Left kidney (tissue), 2 donors: ENCODE measurements around the gene FCN2. TPM values are rescaled to one million over a fixed set of nuclear protein-coding genes. Genes with fewer than 3 reads are reported as not detected.
"Not testable (repeated sequence)": the region's sequence is repeated elsewhere in the genome, so short reads cannot be mapped to it uniquely, and the experiment has no call there.

Source experiments
- DNase-seq: peaks from one replicate; pipeline ENCODE4 v3.0.0-alpha.2; 2013
- polyA plus RNA-seq: library from polyadenylated mRNA; unstranded; fragments of 120-200 nt; gene quantifications from one replicate; pipeline ENCODE4 v1.2.1, GENCODE V29; 2013; ENCODE audit not compliant: insufficient read length

Gene FCN2
- polyA plus RNA-seq, 1 donor = 0.48 TPM

DNA sequence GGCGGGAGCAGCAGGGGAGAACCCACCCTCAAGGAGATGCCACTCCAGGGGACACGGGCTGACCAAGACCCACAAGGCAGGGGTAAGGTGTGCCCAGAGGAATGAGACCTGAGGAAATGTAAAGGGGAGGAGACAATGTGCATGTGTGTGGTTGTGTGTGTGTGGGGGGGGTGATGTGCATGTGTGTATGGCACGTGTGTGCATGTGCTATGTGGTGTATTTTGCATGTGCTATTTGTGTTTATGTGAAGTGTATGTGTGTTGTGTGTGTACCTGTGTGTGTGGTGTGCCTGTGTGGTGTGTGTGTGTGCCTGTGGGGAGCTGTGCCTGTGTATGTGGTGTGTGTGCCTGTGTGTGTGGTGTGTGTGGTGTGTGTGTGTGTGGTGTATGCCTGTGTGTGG, 33.5 kb upstream of the FCN2 start:
- DNase-seq = no peak

DNA sequence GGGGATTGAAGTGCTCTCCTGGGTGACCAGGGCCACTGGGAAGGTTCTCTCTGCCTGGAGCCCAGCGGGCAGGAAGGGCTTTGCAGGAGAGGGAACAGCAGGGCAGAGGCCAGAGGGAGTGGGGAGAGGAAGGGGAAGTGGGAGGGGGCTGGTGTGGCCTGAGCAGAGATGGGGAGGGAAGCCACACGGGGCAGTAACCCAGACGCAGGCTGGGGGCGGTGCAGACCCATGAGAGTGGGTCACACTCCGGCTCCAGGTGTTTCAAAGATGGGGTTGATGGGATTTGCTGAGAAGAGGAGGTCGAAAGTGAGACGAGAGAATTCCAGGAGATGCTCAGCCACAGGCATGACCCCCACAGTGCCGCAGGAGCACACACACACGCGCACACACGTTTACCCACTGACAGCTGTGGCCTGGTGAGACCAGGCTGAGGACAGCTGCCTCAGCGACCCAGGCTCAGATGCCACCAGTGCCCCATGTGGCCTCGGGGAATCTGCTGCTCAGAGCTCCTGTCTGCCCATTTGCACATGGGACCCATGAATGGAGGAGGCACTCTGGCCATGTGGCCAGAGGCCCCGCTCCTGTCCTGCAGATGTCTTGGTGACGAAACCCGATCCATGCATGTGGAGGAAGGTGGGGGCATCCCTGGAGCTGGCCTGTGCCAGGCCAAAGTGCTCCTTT, 32.7 kb upstream of the FCN2 start:
- DNase-seq = no peak

DNA sequence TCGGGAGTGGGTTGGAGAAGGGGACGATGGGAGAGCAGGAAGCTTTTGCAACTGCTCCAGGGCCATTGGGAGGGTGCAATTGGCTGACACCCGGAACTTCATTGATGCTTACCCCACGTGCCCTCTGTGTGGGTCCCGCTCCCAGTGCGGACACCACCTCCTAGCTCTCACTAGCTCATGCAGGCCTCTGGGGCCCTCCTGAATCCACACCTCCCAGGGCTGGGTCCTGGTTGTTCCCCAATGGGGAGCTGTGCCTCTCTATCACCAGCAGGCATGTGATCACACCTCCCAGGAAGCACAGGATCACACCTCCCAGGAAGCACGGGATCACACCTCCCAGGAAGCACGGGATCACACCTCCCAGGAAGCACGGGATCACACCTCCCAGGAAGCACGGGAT, 32.1 kb upstream of the FCN2 start:
- no peak for DNase-seq

DNA sequence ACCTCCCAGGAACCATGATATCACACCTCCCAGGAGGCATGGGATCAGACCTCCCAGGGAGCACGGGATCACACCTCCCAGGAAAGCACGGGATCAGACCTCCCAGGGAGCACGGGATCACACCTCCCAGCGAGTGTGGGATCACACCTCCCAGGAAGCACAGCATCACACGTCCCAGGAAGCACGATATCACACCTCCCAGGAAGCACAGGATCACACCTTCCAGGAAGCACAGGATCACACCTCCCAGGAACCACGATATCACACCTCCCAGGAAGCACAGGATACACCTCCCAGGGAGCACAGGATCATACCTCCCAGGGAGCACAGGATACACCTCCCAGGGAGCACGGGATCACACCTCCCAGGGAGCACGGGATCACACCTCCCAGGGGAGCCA, 30.0 kb upstream of the FCN2 start:
- no peak for DNase-seq

DNA sequence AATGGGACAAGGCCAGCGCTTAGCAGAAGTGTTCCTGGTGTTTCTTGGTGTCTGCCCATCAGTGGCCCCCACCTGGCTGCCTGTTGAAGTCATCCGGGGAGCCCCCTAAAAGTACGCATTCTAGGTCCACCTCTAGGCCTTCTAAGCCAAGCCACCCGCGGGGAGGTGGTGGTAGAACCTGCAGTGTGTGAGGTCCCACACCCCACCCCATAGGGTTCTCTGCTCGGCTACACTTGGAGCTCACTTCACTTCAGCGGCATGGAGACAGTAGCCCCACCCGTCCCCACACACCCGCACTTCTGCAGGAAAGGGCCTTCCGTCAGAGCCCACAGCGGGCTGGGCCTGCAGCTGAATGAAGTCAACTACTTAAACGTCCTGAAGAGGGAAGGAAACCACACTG, 29.6 kb upstream of the FCN2 start:
- no peak for DNase-seq

DNA sequence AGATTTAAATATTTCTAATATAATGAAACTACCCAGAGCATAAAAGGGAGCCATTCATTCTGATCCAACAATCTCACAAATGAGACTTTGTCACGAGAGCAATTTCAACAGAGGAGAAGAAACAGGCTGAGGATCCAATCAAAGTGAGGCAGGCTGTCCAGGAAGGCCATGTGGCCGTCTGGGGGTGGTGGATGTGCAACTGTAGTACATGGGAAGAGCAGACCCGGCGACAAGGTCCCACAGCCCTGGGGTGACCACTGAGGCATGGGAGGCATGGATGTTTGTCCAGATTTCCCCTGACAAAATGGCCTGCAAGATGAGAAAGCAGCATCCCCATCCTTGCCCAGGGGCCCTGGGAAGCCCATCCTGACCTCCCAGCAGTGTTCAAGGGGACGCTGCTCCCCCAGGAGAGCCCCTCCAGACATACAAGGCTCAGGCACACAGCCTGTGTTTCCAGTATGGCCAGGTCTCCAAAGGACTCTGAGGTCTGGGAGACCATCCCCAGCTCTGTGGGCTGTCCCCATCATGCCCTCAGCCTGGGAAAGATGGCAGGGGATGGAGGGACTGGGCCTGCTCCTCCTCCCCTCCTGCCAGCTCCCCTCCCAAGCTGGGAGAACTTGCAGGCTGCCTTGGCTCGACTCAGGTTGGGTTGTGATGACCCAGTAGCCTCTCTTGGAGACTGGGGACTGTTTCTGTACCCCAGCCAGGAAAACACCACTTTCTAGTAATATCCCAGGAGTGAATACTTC, 27.5 kb upstream of the FCN2 start:
- DNase-seq = no peak

GRCh38 chr9:134853893-134854292, 26.7 kb upstream of the FCN2 start:
- DNase-seq = no peak

DNA sequence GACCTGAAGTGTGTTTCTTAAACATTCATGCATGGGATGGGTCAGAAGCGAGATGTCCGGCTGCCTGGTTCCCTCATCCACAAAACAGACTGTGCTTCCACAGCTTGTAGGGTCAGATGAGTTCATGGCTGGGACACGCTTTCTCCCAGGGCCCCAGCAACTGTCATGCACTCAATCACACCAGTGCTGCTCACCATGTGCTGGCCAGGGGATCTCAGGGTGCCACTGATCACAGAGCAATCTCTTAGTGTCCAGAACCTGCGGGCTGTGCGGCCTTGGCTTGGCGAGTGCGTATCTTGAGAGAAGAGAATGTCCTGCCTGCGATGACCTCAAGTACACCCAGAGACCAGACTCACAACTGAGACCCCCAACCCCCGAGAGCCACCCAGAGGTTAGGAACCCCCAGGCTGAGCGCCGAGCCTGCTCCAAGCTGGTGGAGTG, 26.0 kb upstream of the FCN2 start:
- no peak for DNase-seq

DNA sequence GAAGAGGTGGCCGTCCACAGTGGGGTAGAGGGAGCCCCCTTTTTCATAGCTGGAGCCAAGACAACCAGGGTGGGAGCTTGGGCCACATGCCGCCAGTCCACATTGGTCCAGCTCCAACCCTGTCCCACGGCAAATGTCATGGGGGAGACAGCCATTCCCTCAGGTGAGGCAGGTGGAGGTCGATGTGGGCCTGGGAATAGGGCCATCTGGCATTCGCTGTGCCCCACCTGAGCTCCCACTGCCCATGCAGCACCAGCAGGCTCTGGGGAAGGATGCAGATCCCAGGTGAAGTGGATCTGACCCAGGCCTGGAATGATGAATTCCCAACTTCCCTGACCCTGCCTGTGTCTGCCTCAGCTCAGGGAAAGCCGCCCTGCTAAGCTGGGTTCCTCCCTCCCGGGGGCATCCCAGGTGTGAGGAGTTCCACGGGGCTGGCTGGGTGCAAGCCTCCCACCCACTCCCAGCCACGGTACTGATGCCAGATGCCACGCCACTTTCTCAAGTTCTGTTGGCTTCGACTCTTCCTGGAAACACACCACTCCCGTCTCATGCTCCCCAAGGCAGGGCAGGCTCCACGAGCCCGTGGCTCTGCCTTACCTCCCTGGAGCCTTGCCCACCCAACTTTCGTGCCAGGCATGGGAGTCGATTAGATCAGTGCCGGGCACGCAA, 25.2 kb upstream of the FCN2 start:
- no peak for DNase-seq

DNA sequence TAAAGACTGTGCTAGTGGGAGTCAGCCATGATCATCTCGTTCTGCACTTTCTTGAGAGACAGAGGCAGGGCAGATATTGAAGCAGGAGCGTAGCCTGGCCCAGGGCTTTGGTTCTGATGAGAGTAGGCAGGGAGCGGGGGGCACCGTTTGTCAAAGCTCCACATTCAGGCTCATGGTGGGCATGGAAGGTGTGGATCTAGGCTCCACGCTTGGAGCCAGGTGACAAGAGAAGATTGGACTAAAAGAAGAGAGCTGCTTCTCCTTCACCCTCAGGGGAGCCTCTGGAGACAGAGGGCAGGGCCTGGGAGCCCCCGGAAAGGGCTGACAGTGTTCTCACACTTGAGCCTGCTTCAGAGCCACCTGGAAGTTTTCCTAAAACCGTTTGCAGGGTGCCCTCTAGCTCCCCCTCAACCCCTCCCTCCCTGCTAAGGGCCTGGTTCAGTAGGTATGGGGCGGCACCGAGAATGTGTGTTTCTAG, 24.7 kb upstream of the FCN2 start:
- DNase-seq = no peak

- DNase-seq = not testable (repeated sequence)
Measured at GRCh38 chr9:134857451-134857850, 23.2 kb upstream of the FCN2 start.

GRCh38 chr9:134858051-134858841, 22.4 kb upstream of the FCN2 start:
- no peak for DNase-seq

DNA sequence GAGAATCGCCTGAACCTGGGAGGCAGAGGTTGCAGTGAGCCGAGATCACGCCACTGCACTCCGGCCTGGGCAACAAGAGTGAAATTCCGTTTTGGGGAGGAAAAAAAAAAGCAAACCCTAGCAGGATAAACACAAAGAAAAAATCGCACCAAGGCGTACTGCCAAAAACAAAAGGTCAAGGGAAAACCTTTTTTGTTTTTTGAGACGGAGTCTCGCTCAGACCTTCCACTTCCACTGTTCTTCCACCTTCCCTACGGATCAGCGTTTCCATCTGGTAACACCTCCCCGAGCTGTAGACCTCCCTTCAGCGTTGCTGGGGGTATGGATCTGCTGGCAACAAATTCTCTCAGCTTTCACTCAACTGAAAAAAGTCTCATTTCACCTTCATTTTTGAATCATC, 20.1 kb upstream of the FCN2 start:
- no peak for DNase-seq

DNA sequence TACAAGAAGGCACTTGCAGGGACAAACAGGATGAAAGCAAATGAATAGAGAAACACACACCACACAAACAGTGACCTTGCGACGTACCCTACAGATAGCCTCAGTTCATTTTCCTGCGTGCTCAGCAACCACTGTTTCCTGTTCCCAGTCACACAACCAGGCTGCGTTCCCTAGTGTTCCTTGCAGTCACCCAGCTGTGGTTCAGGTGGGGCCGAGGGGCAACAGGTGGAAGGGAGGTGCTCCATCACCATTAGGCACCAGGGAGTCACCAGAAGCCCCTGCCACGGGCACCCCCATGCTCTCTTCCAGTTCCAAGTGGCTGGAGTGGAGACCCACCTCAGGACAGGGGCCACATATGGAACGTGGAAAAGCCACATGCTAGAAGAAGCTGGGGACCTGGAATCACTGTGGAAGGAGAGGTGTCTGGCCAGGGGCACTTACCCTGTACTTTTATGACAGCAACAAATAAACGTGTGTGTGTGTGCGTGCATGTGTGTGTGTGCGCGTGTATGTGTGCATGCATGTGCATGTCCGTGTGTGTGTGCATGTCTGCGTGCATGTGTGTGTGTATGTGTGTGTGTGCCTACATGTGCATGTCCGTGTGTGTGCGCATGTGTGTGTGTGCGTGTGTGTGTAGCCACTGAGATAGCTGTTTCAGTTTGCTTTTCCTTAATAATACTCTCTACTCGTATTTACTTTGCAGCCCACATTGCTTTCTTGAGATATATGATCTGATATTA, 18.8 kb upstream of the FCN2 start:
- DNase-seq = no peak

GRCh38 chr9:134863306-134863902, 17.2 kb upstream of the FCN2 start:
- DNase-seq = no peak

- no peak for DNase-seq
Measured at GRCh38 chr9:134863941-134864820, 16.4 kb upstream of the FCN2 start.

DNA sequence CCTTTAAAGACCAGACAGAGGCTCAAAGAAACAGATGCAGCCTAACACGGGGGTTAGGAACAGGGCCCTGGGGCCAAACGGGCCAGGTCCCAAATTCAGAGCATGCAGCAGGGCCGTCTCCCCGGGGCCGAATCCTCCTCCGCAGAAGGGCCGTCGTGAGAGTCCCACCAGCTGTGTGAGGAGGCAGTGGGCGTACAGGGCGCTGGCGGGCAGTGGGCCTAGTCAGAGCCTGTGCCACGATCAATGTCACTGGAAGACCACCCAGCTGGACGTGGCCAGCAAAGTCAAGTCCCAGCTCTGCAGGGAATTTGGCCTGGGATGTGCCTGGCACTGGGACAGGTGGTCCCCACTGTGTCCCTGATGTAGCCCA, 15.8 kb upstream of the FCN2 start:
- no peak for DNase-seq

- no peak for DNase-seq
Measured at GRCh38 chr9:134867917-134868750, 12.5 kb upstream of the FCN2 start.
